Calu3 (cell line): ENCODE measurements around the gene MLLT3. TPM values are rescaled to one million over a fixed set of nuclear protein-coding genes. Genes with fewer than 3 reads are reported as not detected.

Experiments
- BruUV-seq: library from RNA; stranded (reverse); fragments of 400-500 nt; replicated peaks from 2 replicates; lab custom pipeline; 2021; lab: Mats Ljungman, UMichigan
- CTCF ChIA-PET: fragments of 300-600 bp; sonication (Branson Sonifier 250); formaldehyde crosslinking; loops from one replicate; lab custom pipeline; 2022; ENCODE audit warnings: antibody characterized with exemption; lab: Charles Lee
- DNase-seq: peaks from one replicate; pipeline ENCODE4 v3.0.0; 2022
- H3K27ac Mint-ChIP-seq: one replicate; pipeline ENCODE4 v1.8.0; 2022; ENCODE audit warnings: mixed read lengths; ENCODE audit not compliant: unreplicated experiment
- H3K27me3 Mint-ChIP-seq: one replicate; pipeline ENCODE4 v1.8.0; 2022; ENCODE audit warnings: mixed read lengths; ENCODE audit not compliant: unreplicated experiment
- H3K36me3 Mint-ChIP-seq: one replicate; pipeline ENCODE4 v1.8.0; 2022; ENCODE audit warnings: mild to moderate bottlenecking, moderate library complexity, mixed read lengths; ENCODE audit not compliant: insufficient read depth, unreplicated experiment
- H3K4me1 Mint-ChIP-seq: one replicate; pipeline ENCODE4 v1.8.0; 2022; ENCODE audit warnings: mild to moderate bottlenecking, low read depth, mixed read lengths; ENCODE audit not compliant: unreplicated experiment
- H3K4me3 Mint-ChIP-seq: one replicate; pipeline ENCODE4 v1.8.0; 2022; ENCODE audit warnings: mild to moderate bottlenecking, low read depth, moderate library complexity, mixed read lengths; ENCODE audit not compliant: unreplicated experiment
- H3K9me3 Mint-ChIP-seq: one replicate; pipeline ENCODE4 v1.8.0; 2022; ENCODE audit warnings: low read depth, mixed read lengths; ENCODE audit not compliant: unreplicated experiment
- CTCF ChIP-seq: fragments of 200-600 bp; IDR thresholded peaks from one replicate; pipeline ENCODE4 v1.8.0; 2022; ENCODE audit warnings: antibody characterized with exemption; ENCODE audit not compliant: unreplicated experiment
- intact Hi-C: fragments of 100-400 bp; cut with micrococcal nuclease; formaldehyde crosslinking; loops from one replicate; pipeline ENCODE4 v1.10.0; 2022; ENCODE audit not compliant: unreplicated experiment
- total RNA-seq: library from RNA; stranded (reverse); gene quantifications from 2 replicates; pipeline ENCODE4 v1.2.3, GENCODE V29; 2022

The MLLT3 gene
- total RNA-seq, 1 experiment from 2014 or later, result 23.1 TPM

GRCh38 chr9:20473515-20474013 lies 148.7 kb downstream of the MLLT3 start:
- BruUV-seq, result no TSS peak
- intact Hi-C loops, result no loop called here
- Mint-ChIP-seq H3K4me1 (no peaks in the 10 kb centered on the region), H3K36me3 (no peaks in the 10 kb centered on the region), H3K27ac (no peak overlapping the region), H3K9me3 (no peaks in the 10 kb centered on the region), H3K27me3 (no peaks in the 10 kb centered on the region), H3K4me3 (no peak overlapping the region)
- no peak for TF ChIP-seq CTCF
- DNase-seq, result no peak
- CTCF ChIA-PET, result no interaction called here

GRCh38 chr9:20472342-20473045 lies 149.8 kb downstream of the MLLT3 start:
- no peak overlapping the region for H3K4me3 Mint-ChIP-seq
- no peaks in the 10 kb centered on the region for H3K4me1 Mint-ChIP-seq
- no peak for DNase-seq
- no peak for TF ChIP-seq CTCF
- H3K27me3 Mint-ChIP-seq, result no peaks in the 10 kb centered on the region
- no peaks in the 10 kb centered on the region for H3K9me3 Mint-ChIP-seq
- CTCF ChIA-PET, result no interaction called here
- no peak overlapping the region for H3K27ac Mint-ChIP-seq
- H3K36me3 Mint-ChIP-seq, result no peaks in the 10 kb centered on the region
- intact Hi-C loops, result no loop called here
- no TSS peak for BruUV-seq

- Mint-ChIP-seq H3K36me3 (peaks cover 4% of the 10 kb centered on the region), H3K4me1 (peaks cover 11% of the 10 kb centered on the region), H3K9me3 (no peaks in the 10 kb centered on the region), H3K4me3 (no peak overlapping the region), H3K27me3 (no peaks in the 10 kb centered on the region), H3K27ac (no peak overlapping the region)
- CTCF ChIA-PET, result interaction anchor here (0.7 kb wide), 1 partner anchor 69 kb away, joined by 3 read pairs; no protein-coding TSS in a partner anchor
- no peak for TF ChIP-seq CTCF
- no TSS peak for BruUV-seq
- intact Hi-C loops, result no loop called here
- no peak for DNase-seq
Observed at GRCh38 chr9:20466328-20467008, 155.8 kb downstream of the MLLT3 start.

- no peak for TF ChIP-seq CTCF
- Mint-ChIP-seq H3K4me1 (peaks cover 11% of the 10 kb centered on the region), H3K4me3 (no peak overlapping the region), H3K27me3 (no peaks in the 10 kb centered on the region), H3K36me3 (peaks cover 4% of the 10 kb centered on the region), H3K9me3 (no peaks in the 10 kb centered on the region), H3K27ac (no peak overlapping the region)
- no peak for DNase-seq
- no TSS peak for BruUV-seq
- intact Hi-C loops, result no loop called here
- CTCF ChIA-PET, result no interaction called here
Observed at GRCh38 chr9:20464242-20464641, 158.1 kb downstream of the MLLT3 start.
